Stimulated activated CD4-positive, alpha-beta T cell treated with anti-CD3 and anti-CD28 coated beads, Interleukin-4, amount 100 ng/mL, for 1 hour (primary cell): ENCODE data around the gene TMEM214.
A peak's percentile ranks its signal among the peaks of the same experiment; 100 is the strongest.
"Not testable (repeated sequence)": the region's sequence is repeated elsewhere in the genome, so short reads cannot be mapped to it uniquely, and the experiment has no call there.

ENCODE experiments used
- DNase-seq: peaks from one replicate; pipeline ENCODE4 v3.0.0-alpha.2; 2020

TMEM214 gene

DNA sequence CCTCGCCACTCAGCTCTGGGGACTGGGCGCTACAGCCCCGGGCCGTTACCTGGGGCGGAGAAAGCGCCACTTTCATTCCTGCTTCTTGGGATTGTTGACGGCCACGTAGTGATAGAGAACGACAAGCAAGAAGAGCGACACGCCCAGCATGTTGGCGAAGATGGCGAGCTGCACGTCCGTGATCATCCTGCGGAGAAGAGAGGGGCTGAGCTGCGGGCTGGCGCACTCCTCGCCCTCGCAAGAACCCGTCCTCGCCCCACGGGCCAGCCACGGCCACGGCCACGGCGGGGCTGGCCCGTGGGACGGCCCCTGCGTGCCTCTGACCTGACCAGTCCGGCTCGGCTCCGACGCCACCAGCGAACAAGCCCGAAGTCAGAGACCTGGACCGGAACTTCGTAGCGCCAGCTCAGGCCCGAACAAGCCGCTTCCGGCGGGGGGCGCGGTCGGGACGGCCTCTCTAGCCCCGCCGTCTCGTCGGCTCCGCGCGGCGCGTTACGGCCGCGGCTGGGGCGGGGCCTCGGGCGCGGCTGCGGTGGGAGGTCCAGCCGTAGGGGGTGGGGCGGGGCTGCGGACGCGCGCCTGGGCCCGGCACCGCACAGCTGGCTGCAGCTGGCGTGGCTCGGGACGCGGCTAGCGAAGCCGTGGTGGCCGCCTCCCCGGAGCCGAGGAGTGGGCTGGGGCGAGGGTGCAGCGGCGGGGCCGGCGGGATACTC lies 38.7 kb downstream of the TMEM214 start, which contains the start of gene OST4:
Gene OST4 (minus strand): TSS at position 378 of the 713 bp plus-strand sequence.
- peak; percentile 91 for DNase-seq

DNA sequence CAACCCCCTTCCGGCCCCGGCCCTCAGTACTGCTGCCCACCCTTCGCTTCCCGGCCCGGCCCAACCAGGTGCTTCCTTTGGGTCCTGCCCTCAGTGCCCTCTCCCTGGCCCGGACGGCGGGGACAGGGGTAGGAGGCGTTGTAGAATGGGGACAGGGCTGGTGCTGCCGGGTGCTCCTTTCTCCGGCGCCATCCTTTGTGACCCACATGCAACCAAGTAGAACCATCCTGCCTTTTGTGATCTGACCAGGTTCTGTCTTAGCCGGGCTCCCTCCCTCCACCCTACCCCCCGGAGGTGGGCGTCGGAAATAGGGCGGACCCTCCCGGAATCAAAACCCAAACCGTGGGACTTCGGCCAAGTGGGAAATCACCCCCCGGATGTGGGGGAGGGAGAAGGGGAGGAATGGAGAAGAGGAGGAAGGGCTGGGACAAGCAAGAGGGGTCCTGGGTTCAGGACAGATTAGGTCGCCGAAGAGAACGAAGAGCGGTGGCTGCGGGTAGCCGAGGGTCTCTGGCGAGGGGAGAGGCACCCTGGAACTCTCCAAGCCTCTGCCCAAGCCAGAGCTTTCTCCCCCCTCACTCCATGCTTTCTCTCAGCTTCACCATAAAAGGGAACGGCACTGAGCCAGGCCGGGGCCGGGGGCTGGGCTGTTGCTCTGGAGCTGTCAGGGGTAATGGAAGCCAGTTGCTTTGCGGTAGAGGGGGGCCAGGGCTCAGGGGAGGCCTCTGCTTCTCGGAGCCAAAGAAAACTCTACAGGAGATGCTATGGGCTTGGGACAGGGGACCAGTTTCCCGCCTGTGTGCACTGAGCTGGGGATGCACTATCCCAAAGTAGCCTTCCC lies 39.4 kb downstream of the TMEM214 start:
- peak; percentile 39 for DNase-seq

DNA sequence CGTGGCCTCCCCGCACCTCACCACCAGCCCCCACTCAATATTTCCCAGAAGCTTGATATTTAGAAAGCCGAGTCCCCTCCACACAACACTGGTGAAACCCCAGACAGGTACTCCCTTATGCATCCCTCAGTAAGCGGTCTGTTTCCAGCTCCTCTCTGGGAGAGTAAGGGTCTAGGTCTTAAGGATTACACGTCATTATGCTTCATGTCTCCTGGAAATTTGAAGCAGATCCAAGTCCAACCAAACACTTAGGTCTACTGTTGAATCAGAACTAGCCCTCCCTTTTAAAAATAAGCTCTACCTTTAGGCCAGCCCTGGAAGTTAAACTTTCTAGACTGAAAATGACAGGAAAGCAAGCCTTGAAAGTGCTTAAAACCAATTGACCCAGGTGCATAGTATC lies 40.2 kb downstream of the TMEM214 start:
- DNase-seq: no peak

DNA sequence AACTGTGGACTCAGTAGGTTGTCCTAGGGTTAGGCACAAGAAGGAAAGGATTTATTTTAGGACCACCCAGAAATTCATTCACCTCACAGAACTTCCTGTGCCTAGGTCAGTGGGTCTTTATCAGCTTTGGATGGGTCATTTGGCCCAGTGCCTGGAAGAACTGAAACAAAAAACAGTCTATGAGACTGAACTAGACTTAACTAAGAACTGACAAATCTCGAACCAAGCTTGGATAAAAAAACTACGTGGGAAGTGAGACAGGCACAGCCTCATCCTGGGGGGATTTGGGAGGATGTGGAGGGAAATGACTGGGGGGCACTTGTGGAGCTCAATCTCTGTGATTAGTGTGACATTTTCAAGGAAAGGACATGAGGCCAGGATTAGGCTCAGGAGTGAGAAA lies 41.0 kb downstream of the TMEM214 start:
- DNase-seq: no peak

DNA sequence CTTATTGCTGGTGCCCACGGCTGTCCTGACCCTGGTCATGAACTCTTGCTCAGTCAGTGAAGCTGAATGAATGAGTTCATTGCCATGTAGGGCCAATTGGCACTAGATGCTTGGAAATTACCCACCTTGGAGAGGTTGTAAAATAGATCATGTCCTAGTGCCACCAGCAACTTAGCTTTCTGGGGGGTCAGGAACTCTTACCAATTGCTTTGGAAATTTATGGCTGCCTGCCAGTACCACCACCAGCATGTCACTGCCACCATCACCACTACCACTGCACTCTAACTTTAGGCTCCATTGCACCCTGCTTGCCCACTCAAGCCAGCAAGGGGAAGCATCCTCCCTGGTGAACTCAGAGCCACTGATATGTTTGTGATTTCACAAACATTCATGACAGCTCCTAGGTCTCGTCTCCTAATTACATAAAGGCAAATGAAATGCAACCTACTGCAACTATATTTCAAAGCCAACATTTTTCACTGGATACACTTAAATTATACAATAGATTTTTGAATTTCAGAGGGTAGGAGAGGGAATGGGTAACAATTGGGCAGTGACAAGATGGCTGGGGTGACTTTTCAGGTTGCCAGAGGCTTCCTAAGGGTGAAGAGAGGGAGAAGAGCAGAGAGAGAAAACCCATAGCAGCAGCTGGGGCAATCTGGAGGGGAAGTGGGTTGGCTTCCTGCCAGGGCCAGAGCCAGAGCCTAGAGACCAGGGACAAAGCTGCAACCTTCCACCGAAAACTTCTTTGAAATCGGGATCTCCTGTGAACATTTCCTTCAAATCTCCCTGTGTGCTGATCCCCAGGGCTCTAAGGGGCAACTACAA lies 42.2 kb downstream of the TMEM214 start:
- DNase-seq: peak; percentile 38

DNA sequence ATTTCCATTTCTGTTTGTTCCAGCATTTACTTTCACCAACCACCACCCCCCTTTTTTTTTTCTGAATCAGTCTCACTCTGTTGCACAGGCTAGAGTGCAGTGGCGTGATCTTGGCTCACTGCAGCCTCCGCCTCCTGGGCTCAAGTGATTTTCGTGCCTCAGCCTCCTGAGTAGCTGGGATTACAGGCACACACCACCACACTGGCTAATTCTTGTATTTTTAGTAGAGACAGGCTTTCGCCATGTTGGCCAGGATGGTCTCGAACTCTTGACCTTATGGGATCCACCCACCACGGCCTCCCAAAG lies 42.8 kb downstream of the TMEM214 start:
- DNase-seq: not testable (repeated sequence)

DNA sequence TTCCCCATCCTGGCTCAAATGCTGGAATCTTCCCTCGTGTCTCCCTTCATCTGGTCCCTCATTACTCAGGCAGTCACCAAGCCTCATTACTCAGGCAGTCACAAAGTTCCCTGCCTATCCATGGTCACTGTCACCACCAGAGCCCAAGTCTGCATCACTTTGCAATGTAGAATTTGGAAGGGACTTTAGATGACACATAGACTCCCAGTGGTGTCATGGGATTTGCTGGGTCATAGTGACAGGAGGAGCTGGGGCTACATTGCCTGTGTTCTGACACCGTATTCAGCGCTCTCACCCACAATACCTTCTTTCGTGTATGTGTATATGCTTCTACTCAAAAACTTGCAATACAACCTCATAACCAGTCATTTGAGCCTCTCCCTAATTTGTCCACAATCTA lies 43.6 kb downstream of the TMEM214 start:
- no peak for DNase-seq

DNA sequence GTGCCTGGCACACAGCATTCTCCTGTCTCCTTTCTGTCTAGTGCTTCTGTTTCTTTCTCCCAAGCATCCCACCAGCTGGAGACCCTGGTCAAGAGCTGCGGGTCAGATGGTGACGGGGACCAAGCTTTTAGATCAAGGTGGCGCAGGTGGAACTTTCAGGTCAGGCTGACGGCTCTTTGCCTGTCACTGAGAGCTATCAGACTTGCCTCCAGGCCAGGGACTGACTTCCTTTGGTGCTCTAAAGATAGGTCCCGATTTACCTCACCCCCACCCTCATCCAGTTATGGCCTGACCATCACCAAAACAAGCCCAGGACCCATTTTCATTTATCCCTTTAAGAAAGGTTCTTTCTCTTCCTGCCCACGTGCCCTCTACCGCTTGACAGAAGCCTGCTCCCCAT lies 44.5 kb downstream of the TMEM214 start:
- DNase-seq: no peak

DNA sequence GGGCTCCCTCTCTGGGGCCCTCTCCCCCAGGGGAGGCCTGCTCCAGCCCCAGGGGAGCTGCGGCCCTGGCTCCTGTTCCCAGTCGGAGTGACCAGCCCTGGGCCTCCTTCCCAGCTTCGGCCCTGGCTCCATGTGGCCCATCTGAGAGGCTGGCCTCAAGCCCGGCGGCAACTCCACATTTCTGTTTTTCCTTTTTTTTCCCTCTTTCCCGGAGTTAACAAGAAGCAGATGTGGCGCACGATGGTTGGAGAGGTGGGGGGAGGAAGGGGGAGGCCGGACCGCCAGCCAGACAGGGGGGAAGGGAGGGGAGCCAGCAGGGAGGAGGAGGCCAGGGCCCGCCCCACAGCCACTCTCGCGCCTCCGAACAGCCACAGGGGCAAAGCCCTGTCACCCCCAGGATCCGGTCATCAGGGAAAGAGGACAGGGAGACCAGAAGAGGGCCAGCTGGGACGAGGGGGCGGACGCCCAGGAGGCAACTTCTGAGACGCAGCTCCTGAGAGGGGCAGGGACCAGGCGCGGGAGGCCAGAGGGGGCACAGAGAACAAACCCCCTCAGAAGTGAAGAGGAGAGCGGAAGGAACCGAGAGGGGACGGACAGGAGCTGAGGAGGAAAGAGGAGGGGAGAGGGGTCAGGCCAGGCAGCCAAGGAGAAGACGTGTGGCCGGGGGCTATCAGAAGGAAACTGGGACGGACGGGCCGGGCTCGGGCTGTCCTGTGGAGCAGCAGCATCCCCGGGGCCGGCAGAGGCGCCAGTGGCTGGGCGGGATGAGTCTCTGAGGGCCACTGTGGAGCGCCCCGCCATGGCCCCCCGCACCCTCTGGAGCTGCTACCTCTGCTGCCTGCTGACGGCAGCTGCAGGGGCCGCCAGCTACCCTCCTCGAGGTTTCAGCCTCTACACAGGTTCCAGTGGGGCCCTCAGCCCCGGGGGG lies 45.8 kb downstream of the TMEM214 start, which contains the start of gene EMILIN1:
Gene EMILIN1 (plus strand): TSS at position 349 of the 928 bp plus-strand sequence. CDS start 451 bp downstream, at position 800.
- DNase-seq: no peak

DNA sequence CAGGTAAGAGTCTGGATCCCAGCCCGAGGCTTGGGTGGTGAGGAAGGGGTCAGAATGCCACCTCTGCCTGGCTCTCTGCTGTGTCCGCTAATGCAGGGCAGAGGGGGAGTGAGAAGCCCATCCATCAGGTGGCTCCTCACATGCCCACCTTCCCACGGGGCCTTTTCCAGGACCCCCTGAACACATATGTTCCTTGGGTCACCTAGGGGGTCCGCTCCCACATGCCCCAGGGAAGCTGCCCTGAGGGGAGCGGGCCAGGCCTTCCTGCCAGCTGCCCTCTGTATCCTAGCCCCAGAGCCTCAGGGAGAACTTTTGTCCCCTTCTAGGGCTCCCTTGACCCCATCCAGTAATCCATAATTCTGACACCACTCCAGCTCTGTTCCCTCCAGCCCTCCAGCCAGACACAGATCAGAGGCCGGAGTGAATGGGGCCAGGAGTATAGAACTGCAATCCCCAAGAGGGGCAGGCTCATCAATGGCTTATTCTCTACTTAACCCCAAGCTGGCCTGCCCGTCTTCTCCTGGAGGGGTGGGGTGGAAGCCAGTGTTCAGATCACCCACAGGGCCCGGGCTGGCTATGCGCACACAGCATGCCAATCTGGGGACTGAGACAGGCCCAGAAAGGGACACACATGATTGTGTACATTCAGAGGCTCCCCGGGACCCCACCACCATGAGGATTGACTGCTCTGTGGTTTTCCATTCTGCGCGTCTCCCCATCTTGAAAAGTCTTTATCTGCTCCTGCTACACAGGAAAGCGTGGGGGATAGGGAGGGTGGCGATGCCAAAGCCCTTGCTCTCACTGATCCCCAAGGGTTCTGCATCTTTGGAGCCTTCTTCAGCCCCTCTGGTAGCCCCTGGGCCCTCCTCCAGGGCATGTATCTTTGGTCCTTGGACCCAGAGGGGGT lies 46.7 kb downstream of the TMEM214 start:
- no peak for DNase-seq

DNA sequence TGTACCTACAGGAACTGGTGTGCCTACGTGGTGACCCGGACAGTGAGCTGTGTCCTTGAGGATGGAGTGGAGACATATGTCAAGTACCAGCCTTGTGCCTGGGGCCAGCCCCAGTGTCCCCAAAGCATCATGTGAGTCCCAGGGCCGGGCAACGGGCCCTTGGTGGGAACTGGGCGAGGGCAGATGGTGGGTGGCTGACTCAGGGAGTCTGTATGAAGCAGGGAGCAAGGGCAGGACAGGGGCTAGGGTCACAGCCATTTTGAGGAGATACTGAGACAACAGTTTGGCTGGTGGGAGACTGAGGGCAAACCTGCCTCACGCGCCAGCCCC lies 47.3 kb downstream of the TMEM214 start:
- DNase-seq: no peak

DNA sequence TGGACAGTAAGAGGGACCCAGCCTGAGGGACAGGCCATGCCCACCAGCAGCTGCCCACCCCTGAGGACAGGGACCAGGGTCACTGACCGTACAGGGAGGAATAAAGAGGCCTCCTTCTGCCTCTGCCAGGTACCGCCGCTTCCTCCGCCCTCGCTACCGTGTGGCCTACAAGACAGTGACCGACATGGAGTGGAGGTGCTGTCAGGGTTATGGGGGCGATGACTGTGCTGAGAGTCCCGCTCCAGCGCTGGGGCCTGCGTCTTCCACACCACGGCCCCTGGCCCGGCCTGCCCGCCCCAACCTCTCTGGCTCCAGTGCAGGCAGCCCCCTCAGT lies 47.8 kb downstream of the TMEM214 start:
- no peak for DNase-seq

DNA sequence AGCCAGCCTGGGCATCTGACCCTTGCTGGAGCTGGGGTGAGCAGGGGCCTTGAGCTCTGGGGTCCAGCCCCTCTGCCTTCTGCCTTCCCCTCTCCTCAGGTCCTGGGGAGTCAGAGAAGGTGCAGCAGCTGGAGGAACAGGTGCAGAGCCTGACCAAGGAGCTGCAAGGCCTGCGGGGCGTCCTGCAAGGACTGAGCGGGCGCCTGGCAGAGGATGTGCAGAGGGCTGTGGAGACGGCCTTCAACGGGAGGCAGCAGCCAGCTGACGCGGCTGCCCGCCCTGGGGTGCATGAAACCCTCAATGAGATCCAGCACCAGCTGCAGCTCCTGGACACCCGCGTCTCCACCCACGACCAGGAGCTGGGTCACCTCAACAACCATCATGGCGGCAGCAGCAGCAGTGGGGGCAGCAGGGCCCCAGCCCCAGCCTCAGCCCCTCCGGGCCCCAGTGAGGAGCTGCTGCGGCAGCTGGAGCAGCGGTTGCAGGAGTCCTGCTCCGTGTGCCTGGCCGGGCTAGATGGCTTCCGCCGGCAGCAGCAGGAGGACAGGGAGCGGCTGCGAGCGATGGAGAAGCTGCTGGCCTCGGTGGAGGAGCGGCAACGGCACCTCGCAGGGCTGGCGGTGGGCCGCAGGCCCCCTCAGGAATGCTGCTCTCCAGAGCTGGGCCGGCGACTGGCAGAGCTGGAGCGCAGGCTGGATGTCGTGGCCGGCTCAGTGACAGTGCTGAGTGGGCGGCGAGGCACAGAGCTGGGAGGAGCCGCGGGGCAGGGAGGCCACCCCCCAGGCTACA lies 49.4 kb downstream of the TMEM214 start:
- DNase-seq: no peak

DNA sequence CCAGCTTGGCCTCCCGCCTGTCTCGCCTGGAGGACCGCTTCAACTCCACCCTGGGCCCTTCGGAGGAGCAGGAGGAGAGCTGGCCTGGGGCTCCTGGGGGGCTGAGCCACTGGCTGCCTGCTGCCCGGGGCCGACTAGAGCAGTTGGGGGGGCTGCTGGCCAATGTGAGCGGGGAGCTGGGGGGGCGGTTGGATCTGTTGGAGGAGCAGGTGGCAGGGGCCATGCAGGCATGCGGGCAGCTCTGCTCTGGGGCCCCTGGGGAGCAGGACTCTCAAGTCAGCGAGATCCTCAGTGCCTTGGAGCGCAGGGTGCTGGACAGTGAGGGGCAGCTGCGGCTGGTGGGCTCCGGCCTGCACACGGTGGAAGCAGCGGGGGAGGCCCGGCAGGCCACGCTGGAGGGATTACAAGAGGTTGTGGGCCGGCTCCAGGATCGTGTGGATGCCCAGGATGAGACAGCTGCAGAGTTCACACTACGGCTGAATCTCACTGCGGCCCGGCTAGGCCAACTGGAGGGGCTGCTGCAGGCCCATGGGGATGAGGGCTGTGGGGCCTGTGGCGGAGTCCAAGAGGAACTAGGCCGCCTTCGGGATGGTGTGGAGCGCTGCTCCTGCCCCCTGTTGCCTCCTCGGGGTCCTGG lies 50.1 kb downstream of the TMEM214 start:
- DNase-seq: no peak

DNA sequence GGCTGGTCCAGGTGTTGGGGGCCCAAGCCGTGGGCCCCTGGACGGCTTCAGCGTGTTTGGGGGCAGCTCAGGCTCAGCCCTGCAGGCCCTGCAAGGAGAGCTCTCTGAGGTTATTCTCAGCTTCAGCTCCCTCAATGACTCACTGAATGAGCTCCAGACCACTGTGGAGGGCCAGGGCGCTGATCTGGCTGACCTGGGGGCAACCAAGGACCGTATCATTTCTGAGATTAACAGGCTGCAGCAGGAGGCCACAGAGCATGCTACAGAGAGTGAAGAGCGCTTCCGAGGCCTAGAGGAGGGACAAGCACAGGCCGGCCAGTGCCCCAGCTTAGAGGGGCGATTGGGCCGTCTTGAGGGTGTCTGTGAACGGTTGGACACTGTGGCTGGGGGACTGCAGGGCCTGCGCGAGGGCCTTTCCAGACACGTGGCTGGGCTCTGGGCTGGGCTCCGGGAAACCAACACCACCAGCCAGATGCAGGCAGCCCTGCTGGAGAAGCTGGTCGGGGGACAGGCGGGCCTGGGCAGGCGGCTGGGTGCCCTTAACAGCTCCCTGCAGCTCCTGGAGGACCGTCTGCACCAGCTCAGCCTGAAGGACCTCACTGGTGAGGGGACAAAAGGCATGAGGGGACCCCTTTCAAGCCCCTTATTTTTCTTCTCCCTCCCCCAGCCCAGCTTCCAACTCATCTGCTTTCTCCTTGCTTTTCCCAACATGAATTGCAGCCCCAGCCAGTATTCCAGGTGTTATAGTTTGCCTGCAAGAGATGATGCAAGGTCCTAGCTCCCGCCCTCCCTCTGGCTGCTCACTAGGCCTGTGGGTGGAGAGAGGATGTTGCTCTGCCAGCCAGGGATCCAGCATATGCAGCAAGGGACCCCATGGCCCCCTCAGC lies 50.9 kb downstream of the TMEM214 start:
- DNase-seq: no peak

DNA sequence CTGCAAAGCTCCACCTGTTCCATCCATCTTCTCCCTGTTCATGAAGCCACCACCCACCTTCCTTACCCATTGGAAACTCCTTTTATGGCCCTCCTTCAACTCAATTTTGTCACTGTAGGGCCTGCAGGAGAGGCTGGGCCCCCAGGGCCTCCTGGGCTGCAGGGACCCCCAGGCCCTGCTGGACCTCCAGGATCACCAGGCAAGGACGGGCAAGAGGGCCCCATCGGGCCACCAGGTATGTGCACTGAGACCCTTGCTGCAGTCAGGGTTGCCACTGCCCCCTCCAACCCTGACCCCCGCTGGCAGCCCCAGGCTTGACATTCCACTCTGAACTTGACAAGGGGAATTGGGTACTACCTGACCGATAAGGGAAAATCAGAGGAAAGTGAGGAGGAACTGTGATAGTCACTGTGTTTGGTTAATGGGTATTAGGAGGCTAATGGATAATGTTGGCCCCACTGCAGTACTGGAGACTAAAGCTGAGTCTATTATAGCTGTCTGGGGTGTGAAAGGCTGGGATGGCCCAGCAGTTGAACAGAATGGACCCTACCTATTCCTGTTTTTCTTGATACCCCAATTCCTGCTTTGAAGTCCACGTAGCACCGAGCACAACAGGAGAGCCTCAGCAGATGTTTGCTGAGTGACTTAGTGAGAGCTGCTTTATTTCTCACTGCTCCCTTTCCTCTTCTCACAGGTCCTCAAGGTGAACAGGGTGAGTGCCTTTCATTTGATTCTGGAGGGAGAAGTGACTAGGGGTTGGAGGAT lies 51.7 kb downstream of the TMEM214 start:
- DNase-seq: no peak

DNA sequence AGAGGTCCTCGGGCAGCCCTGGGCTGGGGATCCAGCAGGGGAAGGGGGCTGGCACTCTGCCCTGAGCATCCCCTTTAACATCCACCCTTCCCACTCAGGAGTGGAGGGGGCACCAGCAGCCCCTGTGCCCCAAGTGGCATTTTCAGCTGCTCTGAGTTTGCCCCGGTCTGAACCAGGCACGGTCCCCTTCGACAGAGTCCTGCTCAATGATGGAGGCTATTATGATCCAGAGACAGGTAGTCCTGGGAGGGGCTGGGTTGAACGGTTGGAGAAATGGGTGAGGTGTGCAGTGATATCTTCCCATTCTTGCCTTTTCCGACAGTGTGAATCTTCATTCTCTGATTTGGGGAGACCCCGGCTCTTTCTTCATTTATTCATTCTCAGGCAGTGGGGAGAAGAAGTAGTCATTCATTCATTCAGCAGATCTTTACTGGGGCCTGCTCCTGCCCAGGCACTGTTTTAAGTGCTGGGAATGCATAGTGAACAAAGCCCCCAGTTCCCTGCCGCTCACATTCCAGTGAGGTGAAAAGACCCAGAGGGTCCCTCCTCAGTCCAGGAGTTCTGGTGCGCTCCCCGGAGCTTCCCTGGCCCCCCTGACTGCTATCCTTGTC lies 52.4 kb downstream of the TMEM214 start:
- DNase-seq: no peak

DNA sequence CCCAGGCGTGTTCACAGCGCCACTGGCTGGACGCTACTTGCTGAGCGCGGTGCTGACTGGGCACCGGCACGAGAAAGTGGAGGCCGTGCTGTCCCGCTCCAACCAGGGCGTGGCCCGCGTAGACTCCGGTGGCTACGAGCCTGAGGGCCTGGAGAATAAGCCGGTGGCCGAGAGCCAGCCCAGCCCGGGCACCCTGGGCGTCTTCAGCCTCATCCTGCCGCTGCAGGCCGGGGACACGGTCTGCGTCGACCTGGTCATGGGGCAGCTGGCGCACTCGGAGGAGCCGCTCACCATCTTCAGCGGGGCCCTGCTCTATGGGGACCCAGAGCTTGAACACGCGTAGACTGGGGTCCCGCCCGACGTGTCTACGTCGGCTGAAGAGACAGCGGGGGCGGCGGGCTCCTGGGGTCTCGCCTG lies 52.9 kb downstream of the TMEM214 start:
- peak; percentile 43 for DNase-seq
